Inferior parietal cortex (tissue), 1 donor: ENCODE data around the gene TFDP1.

Experiments
- DNase-seq: peaks from one replicate; pipeline ENCODE4 v3.0.0-alpha.2; 2016; ENCODE audit errors: extremely low spot score

The TFDP1 gene

DNA sequence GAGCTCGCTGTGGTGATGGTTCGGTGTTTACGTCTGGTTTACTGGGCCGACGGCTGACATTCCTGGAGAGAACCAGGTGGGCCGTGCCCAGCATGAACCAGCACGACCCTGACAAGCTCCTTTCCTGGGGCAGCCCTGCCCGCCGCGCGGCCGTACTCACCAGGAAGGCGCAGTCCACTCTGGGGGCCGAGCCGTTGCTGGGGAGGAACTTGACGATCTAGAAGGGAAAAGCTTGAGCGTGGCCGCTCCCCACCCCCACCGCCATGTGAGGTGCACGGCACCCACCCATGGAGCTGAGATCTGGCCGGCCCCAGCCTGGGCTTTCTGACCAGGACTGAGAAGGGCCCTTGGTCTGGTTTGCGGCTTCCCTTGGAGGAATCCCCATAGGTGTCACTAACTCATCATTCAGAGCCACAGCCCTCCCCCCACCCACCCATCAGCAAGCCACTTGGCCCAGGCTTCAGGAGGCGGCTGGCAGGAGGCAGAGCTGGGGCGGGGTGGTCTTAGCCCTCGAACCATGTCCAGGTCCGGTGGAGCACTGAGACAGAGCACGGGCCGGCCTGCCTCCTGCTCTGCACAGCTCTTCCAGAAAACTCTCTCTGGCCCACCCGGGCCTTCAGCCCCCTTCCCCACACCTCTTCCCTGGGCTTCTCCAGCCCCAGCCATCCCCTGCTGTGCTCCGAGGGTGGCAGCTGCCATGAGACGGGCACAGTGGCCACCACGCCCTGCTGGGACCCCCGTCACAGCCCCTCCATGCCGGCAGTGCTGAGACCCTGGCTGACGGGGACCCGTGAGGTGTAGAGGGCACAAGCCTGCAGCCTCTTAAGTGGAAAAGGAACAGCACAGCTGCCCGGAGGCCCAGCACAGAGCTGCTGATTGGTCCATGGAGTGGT, 67.2 kb downstream of the TFDP1 start:
- no peak for DNase-seq

DNA sequence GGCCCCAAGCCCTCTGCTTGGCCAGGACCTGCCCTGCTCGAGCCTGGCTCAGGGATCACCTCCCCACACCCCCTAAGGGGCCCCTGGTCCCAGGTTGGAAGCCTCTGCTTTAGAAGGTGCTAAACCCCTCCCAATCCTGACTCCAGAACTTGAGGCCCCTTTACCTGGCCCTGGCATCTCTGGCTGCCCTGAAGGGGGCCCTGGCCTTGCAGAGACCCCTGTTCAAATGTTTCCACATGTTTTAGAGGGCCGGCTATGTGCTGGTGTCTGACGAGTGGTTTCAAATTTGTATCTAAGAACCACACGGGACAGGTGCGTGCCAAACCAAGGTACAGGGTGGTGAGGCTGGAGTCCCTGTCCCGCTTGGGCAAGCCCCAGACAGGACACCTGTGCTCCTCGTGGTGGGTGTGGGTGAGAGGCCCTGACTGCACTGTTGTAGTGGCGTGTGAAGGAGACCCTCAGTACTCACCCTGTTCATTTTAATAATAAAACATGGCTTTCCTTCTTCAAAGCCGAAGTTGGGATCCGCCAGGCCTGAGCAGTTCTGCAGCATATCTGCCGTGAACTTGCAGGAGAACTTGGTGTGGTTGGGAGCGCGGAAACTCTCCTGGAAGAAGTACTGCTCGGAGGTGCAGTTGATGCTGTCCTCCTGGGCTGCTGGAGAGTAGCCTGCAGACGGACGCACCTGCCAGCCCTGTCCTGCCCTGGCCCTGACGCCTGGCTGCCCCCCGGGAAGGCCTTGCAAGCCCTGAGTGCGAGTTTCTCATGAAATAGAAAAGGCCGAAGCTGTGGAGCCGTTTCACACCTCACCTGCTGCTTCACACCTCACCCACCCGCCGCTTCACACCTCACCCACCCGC, 68.1 kb downstream of the TFDP1 start:
- no peak for DNase-seq

DNA sequence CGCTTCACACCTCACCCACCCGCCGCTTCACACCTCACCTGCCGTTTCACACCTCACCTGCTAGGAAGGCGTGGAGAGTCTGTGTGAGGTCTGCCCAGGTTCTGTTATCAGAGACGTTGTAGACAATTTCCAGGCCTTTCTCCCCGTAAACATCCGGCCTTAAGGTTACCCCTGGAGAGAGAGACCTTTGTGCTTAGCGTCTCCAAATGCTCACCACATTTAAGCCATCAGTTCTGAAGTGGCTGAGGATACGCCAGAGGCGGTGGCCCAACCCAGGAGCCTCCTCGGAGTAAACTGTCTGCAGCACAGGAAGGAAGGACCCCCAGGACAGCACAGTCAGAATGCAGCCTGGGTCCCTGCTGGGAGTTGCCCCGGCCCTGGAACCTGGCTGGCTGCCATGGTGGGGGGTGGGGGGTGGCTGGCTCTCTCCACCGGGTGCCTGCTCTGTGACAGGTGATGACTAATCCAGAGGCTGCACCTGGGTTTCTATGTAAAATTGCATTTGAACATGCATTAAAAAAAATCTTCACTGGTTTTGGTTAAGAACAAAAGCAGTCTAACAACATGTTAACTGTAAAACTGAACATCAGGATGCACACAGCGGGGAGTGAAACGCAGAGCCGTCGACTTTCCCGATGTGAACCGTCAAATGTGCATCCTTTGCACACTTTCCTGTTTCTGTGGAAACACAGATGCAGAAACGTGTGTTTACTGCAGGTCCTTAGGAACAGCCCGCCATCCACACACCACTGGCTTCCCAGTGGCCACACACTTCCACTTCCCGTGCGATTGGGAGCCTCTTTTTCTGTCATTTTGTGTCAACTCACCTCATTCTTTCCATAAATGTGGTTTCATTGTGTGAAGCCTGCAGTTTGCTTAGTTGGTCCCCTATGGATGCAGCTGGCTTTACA, 69.0 kb downstream of the TFDP1 start:
- DNase-seq = no peak

DNA sequence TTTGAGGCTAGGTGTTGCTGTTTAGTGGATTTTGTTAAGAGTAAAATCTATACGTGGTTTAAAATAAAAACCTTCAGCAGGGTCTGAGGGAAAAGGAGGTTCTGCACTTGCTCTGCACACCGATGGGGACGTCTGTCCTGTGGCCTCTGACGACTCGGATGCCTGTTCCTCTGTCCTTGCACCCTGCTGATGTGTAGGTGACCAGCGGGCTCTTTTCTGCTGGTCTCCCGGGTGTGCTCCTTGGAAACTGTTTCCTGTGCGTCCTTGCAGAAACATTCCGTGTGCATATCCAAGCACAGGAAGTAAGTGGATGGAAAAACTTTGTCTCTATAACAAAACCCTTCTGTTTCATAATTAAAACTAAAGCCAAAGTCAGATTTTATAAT, 69.6 kb downstream of the TFDP1 start:
- no peak for DNase-seq

DNA sequence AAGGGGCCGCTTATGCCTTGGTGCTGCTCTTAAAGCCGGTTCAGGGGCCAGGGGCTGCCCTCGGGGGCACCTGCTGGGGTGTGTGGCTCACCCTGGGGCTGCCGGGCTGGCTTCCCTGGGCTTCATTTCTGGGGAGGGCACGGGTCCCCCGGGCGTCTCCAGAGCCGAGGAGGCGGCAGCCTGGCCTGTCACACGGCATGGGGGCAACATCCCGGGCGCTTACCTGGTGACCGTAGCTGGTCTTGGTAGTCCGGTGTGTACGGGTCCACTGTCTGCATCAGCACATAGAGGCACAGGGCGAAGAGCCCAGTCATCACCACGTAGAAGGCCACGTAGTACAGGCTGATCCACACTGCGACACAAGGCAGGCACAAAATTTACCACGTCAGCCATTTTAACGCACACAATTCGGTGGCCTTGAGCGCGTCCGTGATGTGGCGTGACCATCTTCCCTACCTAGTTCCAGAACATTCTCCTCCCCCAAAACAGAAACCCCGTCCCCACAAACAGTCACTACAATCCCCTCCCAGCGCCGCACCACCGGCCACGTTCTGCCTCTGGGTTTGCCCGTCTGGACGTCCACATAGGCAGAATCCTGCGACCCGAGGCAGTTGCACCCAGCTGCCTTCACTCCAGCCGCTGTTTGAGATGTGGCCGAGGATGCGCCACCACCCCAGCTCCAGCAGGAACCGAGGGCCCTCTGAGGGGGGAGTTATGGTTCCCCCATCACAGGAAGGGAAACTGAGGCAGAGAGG, 70.2 kb downstream of the TFDP1 start:
- DNase-seq = no peak

DNA sequence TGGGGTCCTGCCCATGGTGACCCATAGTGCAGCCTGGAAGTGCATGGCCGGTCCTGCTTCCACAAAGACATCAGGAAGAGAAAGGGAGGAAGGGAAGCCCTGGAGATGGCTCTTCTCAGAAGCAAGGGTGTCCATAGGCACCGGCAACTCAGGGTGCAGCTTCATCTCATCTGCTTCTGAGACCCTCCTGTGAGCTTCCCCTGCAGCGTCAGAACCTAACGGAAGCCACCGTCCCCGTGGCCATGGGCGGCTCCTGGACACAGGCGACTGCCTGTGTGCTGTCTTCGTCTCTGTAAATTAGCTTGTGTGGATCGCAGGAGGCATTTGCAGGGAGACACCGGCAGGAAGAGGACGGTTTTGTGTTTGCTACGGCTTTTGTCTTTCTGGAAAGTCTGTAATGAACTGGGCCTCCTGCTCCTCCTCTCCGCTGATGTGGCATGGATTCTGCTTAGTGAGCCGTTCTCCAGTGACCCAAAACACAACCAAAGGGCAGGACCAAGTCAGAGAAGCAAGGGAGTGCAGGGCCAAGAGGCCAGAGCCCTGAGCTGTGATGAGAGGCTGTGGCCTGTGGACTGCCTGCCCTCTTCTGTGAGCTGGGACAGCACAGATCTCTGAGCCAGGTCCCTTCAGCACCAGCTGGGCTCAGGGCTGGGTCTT, 70.9 kb downstream of the TFDP1 start:
- DNase-seq = no peak

DNA sequence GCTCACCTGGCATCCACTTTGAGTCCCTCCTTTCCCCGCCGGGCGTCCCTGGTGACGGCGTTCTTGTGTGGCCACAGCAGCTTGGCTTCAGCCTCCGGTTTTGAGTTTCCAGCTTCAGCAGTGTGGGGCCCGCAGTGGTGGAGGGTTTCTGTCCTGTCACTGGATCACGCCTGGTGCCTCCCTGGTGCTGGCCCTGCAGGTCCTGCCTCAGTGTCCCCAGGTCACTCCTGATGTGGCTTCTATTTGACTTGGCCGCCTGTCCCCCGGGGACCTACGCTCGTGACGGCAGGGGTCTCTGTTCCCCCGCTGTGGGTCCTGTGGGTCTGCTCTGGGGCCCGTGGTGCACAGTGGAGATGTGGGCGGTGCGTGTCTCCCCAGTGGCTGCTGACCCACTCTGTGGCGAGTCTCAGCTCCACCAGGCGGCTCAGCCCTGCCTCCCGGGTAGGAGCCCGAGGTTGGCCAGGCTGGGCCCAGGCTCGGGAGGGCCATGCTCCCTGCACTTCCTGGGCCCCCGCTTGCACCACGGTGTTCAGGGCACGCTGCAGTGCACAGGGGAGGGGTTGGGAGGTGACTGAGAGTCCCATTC, 71.5 kb downstream of the TFDP1 start:
- DNase-seq = no peak

DNA sequence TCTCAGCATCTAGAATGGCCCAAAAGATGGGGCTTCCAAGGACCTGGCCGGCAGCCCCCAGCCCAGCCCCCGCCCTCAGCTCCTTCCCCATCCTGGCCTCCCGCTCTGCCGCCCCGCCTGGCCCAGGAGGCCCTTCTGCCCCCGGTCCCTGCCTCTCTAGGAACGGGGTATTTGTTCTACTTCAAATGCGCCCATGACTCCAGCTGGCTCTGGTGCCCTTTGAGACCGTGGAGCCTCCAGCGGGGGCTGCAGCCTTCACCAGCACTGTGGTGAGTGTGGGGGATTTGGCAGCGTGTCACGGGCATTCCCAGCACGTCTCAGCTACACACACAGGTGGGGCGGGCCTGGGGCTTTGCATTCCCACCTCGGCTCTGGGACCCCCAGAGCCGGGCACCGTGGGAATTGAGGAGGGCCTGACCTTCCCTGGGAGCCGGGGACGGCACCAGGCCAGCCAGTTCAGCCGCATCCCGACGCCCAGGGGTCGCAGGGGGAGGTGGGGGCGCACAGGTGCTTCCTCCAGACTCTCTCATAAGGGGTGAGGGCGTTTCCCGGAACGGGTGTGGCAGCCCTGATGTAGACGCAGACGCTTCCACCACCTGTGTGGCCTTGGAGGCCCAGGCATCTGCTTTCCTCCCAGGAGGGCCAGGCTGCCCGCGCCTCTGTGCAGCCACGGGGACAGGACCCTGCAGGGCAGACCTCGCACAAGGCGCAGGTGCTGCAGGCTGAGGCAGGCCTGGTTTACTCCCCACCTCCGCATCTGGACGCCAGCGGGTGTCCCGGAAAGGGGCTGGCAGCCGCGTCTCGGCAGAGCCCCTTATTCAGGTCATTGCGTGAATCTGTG, 72.5 kb downstream of the TFDP1 start:
- DNase-seq = no peak

DNA sequence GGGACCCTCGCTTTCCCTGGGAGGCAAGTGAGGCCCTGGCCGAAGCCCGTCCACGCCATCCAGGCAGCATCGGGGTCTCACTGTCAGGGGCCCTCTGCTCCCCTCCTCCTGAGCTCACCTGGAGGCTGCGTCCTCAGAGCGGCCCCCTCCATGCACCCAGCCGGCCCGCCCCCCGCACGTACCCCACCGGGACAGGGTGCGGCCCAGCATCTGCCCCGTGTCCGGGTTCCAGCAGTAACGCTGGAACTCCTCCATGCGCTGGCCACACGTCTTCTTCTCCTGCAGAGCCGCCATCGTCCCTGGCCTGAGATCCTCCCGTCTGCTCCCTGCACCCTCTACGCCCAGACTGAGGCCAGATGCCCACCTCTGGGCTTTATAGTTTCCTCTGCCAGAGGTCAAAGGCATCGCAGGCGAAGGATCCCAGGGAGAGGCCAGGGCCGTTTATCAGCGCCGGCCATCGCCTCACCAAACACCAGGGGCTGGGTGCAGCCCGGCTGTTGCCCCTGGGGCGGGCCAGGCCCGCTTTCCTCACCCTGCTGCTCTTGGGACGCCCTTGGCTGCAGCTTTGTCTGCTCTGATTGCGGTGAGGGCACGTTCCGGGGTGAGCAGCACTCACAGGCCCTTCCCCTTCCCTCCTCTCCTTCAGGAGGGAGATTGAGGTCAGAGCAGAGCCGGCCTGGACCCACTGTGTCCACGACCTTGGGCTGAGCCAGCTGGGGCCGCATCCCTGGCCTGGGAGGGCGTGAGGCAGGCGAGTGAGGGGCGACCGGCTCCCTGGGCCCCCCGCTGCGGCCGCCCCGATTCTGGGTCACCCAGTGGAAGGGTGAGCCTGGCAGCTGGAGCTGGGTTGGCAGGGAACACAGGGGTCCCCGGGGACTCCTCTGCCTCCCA, 73.5 kb downstream of the TFDP1 start, which contains the start of gene ATP4B:
TSS of gene ATP4B (minus strand) at position 348 of the 891 bp plus-strand sequence. CDS start at position 294, 54 bp downstream.
- DNase-seq = no peak

DNA sequence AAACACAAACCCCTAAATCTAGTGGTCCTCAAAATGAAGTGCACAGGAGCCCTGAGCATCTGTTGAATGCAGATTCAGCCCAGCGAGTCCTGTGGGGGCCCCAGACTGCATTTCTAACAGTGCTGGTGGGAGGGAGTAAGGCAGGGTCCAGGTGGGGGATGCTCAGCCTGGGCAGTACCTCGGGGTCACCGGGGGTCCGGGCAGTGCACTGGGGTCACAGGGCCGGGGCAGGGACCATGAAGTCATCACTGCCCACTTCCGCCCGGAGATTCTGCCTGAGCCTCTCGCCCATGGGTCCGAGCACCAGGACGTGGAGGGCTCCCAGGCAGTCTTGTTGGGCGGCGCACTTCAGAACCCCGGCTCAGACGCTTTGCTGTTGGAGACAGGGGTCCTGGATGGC, 74.3 kb downstream of the TFDP1 start:
- DNase-seq = no peak

DNA sequence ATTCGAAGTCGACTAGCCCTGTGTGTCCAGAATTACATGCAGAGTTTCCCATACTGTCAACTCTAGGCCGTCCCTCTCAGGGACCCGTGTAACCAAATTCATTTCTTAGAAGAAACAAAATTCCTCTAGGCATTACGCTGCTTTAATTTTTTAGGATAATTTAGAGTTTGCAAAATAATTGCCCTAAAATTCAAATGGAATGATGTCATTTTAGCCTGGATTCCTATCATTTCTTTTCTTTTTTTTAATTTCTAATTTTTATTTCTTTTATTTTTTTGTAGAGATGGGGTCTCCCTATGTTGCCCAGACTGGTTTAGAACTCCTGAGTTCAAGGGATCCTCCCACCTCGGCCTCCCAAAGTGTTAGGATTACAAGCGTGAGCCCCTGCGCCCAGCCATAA, 74.8 kb downstream of the TFDP1 start:
- no peak for DNase-seq

DNA sequence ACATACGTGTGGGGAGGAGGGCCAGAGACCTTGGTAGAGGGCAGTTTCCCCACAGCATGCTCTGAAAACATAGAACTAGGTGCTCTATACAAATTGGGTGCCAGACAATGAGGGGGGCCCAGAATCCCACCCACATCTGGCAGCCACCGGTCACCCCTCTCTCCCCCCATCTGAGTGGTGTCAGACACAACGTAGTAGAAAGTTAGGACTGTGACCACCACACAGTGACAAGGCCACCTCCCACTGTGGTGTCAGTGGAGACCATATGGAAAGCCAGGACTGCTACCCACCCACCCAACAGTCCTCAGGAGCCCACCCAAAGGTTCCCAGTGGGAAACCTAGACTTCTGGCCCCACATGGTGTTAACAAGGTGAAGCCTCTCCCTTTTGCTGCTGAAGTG, 75.5 kb downstream of the TFDP1 start:
- DNase-seq = no peak

DNA sequence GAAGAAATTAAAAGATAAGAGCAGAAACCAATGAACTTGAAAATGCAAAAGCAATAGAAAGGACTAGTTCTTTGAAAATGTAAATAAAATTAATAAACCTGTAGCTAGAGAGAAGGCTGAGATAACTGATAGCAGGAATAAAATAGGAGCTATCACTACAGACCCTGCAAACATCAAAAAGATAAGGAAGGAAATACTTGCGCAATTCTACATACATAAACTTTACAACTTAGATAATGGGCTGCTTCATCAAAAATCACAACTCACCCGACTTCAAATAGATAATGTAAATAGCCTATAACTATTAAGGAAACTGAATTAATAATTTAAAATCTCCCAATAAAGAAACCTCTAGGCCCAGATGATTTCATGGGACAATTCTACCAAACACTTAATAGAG, 77.0 kb downstream of the TFDP1 start:
- DNase-seq = no peak

DNA sequence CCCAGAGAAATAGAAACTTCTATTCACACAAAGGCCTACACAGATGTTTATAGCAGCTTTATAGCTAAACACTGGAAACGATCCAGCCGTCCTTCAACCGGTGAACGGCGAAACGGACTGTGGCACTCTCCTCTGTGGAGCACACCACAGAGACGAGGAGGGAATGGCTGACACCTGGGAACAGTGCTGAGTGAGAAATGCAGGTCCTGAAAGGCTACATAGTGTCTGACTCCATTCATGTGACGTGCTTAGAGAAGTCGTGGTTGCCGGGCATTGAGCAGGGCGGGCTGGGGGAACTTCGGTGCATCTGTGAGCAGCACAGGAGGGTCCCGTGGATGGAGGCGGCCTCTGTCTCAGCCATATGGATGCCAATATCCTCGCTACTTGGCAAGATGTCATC, 79.4 kb downstream of the TFDP1 start:
- no peak for DNase-seq

DNA sequence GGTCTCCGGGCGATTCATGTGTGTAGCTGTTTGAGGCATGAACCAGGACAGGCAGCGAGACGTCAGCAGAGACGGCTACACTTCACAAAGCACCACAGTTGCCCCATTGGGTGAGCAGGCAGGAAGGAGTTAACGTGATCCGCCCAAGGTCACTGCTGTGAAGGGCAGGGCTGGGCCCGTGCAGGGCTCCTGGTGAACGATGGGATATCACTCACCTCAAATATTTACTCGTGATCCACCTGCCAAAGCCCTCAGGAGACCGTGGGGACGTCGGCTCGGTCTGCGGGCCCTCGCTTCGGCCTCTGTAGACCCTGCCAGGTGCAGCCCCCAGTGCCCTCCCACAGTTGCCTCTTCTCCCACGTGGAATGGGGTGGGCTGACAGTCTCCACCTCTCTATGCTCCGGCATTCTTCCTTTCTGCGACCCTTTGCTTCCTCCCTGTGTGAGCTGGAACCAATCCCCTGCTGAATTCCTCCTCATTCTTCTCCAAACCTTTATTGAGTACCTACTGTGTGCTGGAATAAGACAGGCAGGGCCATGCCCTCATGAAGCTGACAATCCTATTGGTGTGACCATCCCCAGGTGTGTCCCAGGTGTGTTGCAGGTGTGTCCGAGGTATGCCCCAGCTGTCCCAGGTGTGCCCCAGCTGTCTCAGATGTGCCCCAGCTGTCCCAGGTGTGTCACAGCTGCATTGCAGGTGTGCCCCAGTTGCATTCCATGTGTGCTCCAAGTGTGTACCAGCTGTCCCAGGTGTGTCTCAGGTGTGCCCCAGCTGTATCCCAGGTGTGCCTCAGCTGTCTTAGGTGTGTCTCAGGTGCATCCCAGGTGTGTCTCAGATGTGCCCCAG, 80.4 kb downstream of the TFDP1 start:
- DNase-seq = no peak

DNA sequence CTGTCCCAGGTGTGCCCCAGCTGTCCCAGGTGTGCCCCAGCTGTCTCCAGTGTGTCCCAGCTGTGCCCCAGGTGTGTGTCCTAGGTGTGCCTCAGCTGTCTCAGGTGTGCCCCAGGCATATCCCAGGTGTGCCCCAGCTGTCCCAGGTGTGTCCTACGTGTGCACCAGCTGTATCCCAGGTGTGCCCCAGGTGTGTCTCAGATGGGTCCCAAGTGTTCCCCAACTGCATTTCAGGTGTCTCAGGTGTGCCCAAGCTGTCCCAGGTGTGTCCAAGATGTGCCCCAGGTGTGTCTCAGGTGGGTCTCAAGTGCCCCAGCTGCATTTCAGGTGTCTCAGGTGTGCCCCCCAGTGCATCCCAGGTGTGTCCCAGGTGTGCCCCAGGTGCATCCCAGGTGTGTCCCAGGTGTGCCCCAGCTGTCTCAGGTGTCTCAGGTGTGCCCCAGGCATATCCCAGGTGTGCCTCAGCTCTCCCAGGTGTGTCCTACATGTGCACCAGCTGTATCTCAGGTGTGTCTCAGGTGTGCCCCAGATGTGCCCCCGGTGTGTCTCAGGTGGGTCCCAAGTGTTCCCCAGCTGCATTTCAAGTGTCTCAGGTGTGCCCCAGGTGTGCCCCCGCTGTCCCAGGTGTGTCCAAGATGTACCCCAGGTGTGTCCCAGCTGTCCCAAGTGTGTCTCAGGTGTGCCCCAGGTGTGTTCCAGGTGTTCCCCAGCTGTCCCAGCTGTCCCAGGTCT, 81.2 kb downstream of the TFDP1 start:
- no peak for DNase-seq

DNA sequence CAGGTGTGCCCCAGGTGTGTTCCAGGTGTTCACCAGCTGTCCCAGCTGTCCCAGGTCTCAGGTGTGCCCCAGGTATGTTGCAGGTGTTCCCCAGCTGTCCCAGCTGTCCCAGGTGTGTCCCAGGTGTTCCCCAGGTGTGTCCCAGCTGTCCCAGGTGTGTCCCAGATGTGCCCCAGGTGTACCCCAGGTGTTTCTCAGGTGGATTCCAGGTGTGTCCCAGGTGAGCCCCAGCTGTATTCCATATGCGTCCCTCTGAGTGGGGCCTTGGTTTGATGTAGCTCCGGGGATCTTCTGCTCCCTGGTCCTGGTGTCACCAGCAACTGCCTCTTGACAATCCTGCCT, 81.7 kb downstream of the TFDP1 start:
- no peak for DNase-seq
